Left lung (tissue), 10 donors: Measurements from ENCODE around the gene IL1RL2. TPM values are rescaled to one million over a fixed set of nuclear protein-coding genes. Genes with fewer than 3 reads are reported as not detected.

Experiments
- ATAC-seq: fragments of 200-7000 bp; cut with Tn5 transposase; one replicate; pipeline ENCODE4 v1.9.1; 2020; ENCODE audit warnings: moderate library complexity
- DNase-seq, 4 donors: peaks; one replicate each; pipeline ENCODE4 v3.0.0-alpha.2; 2013 to 2020
- H3K27ac ChIP-seq, 2 donors: fragments of 200-600 bp; sonication (generic) in 1 of 2; one replicate each; pipeline versions ENCODE4 v1.5.0 to v1.8.0; 2020 to 2021
- H3K27me3 ChIP-seq, 2 donors: fragments of 200-600 bp; sonication (generic) in 1 of 2; one replicate each; pipeline versions ENCODE4 v1.5.0 to v1.8.0; 2020 to 2021
- H3K36me3 ChIP-seq, 2 donors: fragments of 200-600 bp; sonication (generic) in 1 of 2; one replicate each; pipeline versions ENCODE4 v1.5.0 to v1.8.0; 2020 to 2021
- H3K4me1 ChIP-seq, 2 donors: fragments of 200-600 bp; one replicate each; pipeline ENCODE4 v1.8.0; 2021
- H3K4me3 ChIP-seq, 2 donors: fragments of 200-600 bp; sonication (generic) in 1 of 2; one replicate each; pipeline versions ENCODE4 v1.5.0 to v1.8.0; 2020 to 2021; ENCODE audit warnings: mild to moderate bottlenecking in 1 of 2
- H3K9me3 ChIP-seq, 2 donors: fragments of 200-600 bp; sonication (generic) in 1 of 2; one replicate each; pipeline versions ENCODE4 v1.5.0 to v1.8.0; 2020 to 2021
- intact Hi-C, 2 donors: fragments of 100-400 bp; cut with DNase I; formaldehyde crosslinking; loops; one replicate each; pipeline versions ENCODE4 v1.11.2 to v1.14.2; 2022
- polyA plus RNA-seq, 6 donors: library from polyadenylated mRNA; unstranded; fragments of 120-200 nt; gene quantifications; one replicate each; pipeline ENCODE4 v1.2.1, GENCODE V29; 2013; ENCODE audit not compliant: insufficient read length in 6 of 6
- total RNA-seq, 2 donors: library from RNA; stranded (reverse); fragmentation: NEBNext Ultra II Directional; extraction: Animal tissue kit (Norgen Biotek cat#: 25700); gene quantifications; one replicate each; pipeline ENCODE4 v1.2.1, GENCODE V29; 2021
- TF ChIP-seq, protein P1 (sequence below), 2 donors: fragments of 200-600 bp; sonication (generic) in 1 of 2; IDR thresholded peaks; one replicate each; pipeline versions ENCODE4 v1.5.0 to v1.8.0; 2021; ENCODE audit warnings: antibody characterized with exemption in 2 of 2
- donor health status: DM: no; HTN: yes; CAD: no.
- donor health status: DM: no; HTN: no; CAD: no.

Gene IL1RL2
- total and polyA plus RNA-seq, 8 donors = 0.91 to 2.5 (median 1.5) TPM

DNA sequence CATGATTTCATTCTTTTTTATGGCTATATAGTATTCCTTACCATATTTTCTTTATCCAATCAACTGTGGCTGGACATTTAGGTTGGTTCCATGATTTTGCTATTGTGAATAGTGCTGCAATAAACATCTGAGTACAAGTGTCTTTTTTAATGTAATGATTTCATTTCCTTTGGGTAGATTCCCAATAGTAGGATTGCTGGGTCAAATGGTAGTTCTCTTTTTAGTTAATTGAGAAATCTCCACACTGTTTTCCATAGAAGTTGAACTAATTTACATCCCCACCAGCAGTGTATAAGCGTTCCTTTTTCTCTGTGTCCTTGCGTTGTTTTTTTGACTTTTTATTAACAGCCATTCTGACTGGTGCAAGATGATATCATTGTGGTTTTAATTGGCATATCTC, 65.4 kb downstream of the IL1RL2 start:
- TF ChIP-seq, protein P1, sequence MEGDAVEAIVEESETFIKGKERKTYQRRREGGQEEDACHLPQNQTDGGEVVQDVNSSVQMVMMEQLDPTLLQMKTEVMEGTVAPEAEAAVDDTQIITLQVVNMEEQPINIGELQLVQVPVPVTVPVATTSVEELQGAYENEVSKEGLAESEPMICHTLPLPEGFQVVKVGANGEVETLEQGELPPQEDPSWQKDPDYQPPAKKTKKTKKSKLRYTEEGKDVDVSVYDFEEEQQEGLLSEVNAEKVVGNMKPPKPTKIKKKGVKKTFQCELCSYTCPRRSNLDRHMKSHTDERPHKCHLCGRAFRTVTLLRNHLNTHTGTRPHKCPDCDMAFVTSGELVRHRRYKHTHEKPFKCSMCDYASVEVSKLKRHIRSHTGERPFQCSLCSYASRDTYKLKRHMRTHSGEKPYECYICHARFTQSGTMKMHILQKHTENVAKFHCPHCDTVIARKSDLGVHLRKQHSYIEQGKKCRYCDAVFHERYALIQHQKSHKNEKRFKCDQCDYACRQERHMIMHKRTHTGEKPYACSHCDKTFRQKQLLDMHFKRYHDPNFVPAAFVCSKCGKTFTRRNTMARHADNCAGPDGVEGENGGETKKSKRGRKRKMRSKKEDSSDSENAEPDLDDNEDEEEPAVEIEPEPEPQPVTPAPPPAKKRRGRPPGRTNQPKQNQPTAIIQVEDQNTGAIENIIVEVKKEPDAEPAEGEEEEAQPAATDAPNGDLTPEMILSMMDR (IDR thresholded peaks at IDR 0.05) = no peak
- Histone ChIP-seq H3K36me3 (no peaks in the 10 kb centered on the region), H3K9me3 (no peaks in the 10 kb centered on the region), H3K27ac (peak overlapping the region in 1 of 2 donors; percentile 72), H3K4me1 (peaks cover 0 to 49% of the 10 kb centered on the region in 2 donors), H3K4me3 (no peak overlapping the region), H3K27me3 (peaks cover 0 to 8% of the 10 kb centered on the region in 2 donors)
- no peak for ATAC-seq
- intact Hi-C loops = loop anchor here in 1 of 2 donors (10.0 kb wide), 2 partner anchors 93 to 193 kb away; no protein-coding TSS in a partner anchor
- DNase-seq = no peak

DNA sequence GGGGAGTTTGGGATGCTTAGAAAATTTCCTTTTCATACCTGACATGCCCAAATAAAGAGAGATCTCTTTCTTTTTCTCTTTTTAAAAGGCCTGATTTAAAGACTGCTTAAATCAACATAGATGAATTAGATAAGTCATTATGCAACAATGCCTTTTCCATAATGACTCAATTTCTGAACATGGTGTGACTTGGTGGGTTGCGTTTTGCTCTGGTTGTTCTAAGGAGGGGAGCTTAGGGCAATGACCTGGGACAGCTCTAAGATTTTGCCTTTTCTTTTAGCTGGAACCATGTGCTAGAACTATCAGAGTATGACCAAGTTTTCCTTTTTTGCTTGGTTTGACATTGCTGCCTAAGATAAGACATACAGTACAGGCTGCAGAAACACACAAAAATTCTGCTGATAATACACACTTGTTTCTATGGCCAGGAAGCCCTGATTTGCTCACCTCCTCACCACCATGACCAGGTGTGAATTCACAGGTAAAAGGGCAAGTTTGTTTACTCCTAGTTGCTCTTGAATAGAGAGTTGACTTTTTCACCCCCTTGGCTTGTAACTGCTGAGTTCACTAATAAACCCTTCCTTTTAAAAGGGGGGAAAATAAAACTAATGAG, 66.4 kb downstream of the IL1RL2 start:
- Histone ChIP-seq H3K27ac (peak overlapping the region in 1 of 2 donors; percentile 11), H3K4me3 (no peak overlapping the region), H3K36me3 (no peaks in the 10 kb centered on the region), H3K9me3 (no peaks in the 10 kb centered on the region), H3K27me3 (peaks cover 0 to 8% of the 10 kb centered on the region in 2 donors), H3K4me1 (peaks cover 0 to 59% of the 10 kb centered on the region in 2 donors)
- intact Hi-C loops = loop anchor here in 1 of 2 donors (10.0 kb wide), 2 partner anchors 92 to 192 kb away; no protein-coding TSS in a partner anchor
- TF ChIP-seq, protein P1 (IDR thresholded peaks at IDR 0.05) = no peak
- DNase-seq (no peak), ATAC-seq (no peak)

DNA sequence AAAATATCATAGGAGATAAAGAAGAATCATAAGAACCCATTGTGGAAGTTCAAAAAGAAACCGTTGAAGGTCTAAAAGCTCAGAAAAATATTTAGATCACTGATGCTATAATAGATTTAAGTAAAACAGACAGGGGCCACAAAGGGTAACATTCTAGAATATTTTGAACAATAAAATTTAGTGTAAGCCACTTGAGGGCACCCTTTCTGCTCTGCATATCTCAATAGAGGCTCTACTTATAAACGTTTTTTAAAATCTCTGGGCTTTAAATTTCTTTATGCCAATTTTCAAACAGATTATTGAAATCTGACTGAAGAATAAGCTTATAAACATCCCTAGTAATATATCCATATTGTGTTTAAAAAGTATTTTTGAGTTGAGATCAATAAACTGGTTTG, 66.9 kb downstream of the IL1RL2 start:
- H3K4me1 ChIP-seq = peaks cover 0 to 64% of the 10 kb centered on the region in 2 donors
- H3K27ac ChIP-seq = no peak overlapping the region
- H3K4me3 ChIP-seq = no peak overlapping the region
- intact Hi-C loops = loop anchor here in 1 of 2 donors (10.0 kb wide), 2 partner anchors 91 to 191 kb away; no protein-coding TSS in a partner anchor
- ATAC-seq (no peak), DNase-seq (no peak)
- TF ChIP-seq, protein P1 (IDR thresholded peaks at IDR 0.05) = no peak
- H3K9me3 ChIP-seq = no peaks in the 10 kb centered on the region
- H3K27me3 ChIP-seq = peaks cover 0 to 8% of the 10 kb centered on the region in 2 donors
- H3K36me3 ChIP-seq = no peaks in the 10 kb centered on the region

DNA sequence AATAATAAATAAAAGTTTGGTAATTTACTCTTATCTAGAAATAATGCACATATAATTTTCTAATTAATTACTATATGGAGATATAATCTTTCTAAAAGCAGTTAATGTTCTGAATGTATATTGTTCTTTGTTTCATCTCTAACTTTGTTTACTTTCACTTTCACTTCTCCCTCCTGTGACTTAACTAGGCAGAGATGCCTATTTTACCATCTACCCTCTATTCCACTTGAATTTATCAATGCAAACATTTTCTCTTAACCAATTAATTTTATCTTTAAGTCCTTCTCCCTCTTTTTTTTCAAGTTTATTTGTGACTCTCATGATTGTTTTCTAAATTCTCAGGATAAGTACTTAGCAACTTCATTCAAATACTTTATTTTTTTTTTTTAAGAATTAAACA, 69.5 kb downstream of the IL1RL2 start:
- intact Hi-C loops = loop anchor here in 1 of 2 donors (10.0 kb wide), 2 partner anchors 89 to 189 kb away; no protein-coding TSS in a partner anchor
- peaks cover 0 to 62% of the 10 kb centered on the region in 2 donors for H3K4me1 ChIP-seq
- H3K27ac ChIP-seq = no peak overlapping the region
- H3K4me3 ChIP-seq = no peak overlapping the region
- TF ChIP-seq, protein P1 (IDR thresholded peaks at IDR 0.05) = no peak
- H3K36me3 ChIP-seq = no peaks in the 10 kb centered on the region
- ATAC-seq (no peak), DNase-seq (no peak)
- H3K27me3 ChIP-seq = no peaks in the 10 kb centered on the region
- no peaks in the 10 kb centered on the region for H3K9me3 ChIP-seq

DNA sequence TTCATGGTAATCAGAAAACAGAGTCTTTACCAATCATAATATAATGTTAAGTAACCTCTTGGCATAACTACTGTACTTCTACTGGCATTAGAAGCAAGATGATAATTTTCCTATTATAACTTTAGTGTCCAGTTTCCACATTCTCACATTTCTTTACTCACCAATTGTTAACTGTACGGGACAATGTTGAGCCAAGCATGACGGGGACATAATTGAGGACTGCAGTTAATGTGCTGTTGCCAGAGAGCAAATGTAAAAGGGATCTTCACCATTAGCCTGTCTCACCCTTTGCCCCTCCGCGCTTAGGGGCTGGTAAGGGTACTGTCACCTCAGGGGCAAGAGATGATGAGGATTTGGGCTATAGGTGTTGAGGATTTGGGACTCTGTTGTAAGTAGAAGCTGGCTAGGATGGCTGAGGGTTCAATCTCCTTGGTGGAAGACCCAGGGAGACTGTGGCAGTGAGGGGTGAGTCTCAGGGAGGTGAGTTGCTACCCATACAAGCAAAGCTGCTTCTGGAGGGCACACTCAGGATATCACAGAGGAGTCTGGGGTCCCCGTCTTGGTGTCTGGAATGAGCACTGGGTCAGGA, 70.1 kb downstream of the IL1RL2 start:
- peaks cover 0 to 57% of the 10 kb centered on the region in 2 donors for H3K4me1 ChIP-seq
- H3K9me3 ChIP-seq = no peaks in the 10 kb centered on the region
- DNase-seq (no peak), ATAC-seq (no peak)
- no peak overlapping the region for H3K4me3 ChIP-seq
- peak overlapping the region in 1 of 2 donors; percentile 84 for H3K27ac ChIP-seq
- intact Hi-C loops = loop anchor here in 1 of 2 donors (10.0 kb wide), 2 partner anchors 88 to 188 kb away; no protein-coding TSS in a partner anchor
- TF ChIP-seq, protein P1 (IDR thresholded peaks at IDR 0.05) = no peak
- no peaks in the 10 kb centered on the region for H3K36me3 ChIP-seq
- no peaks in the 10 kb centered on the region for H3K27me3 ChIP-seq
